Stimulated activated CD8-positive, alpha-beta memory T cell treated with anti-CD3 and anti-CD28 coated beads, Interleukin-15, amount 100 ng/mL, for 48 hours (primary cell): ENCODE measurements around the gene TMEM270.
"Not testable (repeated sequence)": the region's sequence is repeated elsewhere in the genome, so short reads cannot be mapped to it uniquely, and the experiment has no call there.

Experiments used
- DNase-seq, 2 donors: peaks; one replicate each; pipeline ENCODE4 v3.0.0-alpha.2; 2020; ENCODE audit warnings: low read depth in 2 of 2

TMEM270 gene

DNA sequence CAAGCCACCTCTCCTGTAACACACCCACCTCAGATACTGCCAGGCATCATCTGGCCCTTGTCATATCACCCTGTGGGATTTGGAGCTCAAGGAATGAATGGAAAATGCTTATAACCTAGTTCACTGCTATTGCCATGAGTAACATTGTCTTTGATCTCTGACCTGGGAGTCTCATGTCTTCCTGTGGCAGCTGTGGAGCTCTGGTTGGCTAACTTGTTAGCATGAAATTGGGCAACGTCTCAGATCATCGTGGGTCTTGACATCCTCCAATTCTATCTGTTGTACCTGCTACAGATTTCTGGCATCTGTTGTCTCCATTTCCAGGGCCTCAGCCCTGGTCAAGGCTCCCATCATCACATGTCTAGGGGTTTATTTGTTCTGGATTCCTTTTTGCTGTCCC is 2.2 kb upstream of the TMEM270 start:
- no peak for DNase-seq

DNA sequence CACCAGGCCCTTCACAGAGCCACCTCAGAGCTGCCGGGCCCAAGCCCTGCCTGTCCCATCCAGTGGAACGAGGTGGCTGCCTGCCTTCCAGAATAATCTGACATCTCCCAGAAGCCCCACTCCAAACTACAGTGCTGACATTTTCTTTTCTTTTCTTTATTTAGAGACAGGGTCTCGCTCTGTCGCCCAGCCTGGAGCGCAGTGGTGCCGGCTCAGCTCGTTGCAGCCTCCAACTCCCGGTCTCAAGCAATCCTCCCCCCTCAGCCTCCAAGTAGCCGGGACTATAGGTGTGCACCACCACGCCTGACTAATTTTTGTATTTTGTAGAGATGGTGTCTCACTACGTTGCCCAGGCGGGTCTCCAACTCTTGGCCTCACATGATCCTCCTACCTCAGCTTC is 346 bp downstream of the TMEM270 start:
- DNase-seq: no peak

DNA sequence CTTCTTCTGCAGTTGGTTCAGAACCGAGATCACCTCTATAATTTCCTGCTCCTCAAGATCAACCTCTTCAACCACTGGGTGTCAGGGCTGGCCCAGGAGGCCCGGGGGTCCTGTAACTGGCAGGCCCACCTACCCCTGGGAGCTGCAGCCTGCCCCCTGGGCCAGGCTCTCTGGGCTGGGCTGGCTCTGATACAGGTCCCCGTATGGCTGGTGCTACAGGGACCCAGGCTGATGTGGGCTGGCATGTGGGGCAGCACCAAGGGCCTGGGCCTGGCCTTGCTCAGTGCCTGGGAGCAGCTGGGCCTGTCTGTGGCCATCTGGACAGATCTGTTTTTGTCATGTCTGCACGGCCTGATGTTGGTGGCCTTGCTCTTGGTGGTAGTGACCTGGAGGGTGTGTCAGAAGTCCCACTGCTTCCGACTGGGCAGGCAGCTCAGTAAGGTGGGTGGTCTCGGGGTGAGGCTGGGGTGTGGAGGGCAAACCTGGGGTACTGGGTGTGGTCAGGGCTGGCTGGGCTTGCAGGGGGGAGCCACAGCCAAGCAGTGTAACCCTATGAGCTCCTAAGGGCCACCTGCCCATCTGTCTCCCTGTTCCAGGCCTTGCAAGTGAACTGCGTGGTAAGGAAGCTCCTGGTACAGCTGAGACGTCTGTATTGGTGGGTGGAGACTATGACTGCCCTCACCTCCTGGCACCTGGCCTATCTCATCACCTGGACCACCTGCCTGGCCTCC is 4.2 kb downstream of the TMEM270 start:
- no peak for DNase-seq

DNA sequence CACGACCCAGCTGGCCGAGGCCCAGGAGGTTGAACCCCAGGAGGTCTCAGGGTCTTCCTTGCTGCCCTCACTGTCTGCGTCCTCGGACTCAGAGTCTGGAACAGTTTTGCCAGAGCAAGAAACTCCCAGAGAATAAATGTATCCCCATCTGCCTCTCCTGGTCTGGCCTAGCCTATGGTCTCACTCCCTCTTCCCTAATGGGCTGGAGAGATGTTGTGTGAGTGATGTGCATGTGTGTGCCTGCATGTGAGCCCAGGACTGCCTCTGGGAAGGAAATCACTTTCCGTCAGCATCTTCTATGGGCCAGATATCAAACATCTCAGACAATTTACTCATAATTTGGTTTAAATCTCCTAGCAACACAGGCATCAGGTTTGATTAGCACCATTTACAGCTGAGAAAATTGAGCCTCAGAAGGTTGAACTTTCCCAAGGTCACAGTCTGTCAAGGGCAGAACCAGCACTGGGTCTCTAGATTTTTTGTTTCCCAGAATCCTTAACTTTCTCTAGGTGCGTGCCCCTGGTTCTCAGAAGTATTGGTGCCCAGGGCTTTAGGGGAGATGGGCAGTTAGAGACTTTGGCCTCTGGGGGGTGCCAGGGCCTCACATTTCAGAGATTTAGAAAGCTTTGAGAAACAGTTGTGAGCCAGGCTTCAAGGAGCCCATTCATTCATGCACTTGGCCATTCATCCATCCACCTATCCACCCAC is 4.9 kb downstream of the TMEM270 start:
- DNase-seq: no peak

DNA sequence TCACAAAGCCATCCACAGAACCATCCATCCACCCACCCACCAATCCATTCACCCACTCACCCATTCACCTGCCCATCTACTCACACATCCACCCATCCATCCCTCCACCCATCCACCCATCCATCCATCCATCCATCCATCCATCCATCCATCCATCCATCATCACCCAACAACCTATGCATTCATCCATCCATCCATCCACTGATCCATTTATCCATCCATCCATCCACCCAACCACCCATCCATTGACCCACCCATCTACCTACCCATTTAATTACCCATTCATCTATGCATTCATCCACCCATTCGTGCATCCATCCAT is 5.4 kb downstream of the TMEM270 start:
- no peak for DNase-seq

DNA sequence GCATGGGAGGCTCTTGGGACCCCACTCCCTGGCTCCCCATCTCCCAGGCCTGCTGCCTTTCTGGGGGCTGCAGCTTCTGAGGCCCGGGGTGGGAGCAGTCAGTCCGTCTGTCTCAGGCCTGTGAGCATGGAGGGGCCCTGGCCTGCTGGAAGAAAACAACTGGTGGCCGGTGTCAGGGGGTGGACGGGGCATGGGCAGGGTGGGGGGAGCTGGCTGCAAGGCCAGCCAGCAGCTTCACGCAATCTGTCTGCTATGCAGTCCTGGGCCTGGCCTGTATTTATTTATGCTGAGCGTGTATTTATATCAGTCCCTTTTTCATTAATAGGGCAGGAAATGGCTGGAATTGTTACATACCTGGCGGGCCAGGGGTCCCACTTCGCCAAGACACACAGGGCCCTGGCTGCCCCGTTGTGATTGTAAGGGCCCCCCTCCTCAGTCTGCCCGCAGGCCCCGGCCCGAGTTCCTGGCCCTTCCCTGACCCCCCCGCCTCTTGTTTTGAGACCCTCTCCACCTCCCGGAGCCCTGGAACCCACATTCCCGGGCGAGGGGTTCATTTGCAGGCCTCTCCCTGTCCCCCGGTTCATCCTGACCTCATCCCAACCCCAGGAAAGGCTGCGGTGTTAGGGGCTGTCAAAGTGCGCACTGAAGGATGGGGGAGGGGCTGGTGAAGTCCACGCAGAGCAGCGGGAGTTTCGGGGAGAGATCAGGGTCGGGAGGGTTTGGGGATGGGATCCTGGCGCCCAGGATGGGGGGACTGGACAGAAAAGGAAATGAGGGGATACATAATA is 8.2 kb downstream of the TMEM270 start:
- no peak for DNase-seq

DNA sequence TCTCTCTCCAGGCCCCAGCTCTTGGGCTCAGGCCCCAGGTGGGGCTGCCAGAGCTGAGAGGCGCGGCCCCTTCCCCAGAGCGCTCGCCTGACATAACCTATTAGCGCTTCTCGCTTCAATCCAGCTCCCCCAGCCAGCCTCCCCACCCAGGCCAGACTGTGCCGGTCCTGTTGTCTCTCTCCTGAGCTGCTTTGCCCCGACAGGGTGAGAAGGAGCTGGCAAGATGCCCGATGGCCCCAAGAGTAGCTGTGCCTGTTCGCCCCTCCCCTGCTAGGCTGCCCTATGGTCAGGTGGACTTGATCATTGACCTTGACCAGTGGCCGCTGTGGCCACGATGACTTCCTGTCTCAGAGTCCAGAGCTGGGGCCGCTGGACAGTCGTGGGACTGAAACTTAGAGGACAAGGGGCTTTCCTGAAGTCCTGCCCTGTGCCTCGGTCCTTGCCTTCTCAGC is 9.1 kb downstream of the TMEM270 start:
- no peak for DNase-seq

DNA sequence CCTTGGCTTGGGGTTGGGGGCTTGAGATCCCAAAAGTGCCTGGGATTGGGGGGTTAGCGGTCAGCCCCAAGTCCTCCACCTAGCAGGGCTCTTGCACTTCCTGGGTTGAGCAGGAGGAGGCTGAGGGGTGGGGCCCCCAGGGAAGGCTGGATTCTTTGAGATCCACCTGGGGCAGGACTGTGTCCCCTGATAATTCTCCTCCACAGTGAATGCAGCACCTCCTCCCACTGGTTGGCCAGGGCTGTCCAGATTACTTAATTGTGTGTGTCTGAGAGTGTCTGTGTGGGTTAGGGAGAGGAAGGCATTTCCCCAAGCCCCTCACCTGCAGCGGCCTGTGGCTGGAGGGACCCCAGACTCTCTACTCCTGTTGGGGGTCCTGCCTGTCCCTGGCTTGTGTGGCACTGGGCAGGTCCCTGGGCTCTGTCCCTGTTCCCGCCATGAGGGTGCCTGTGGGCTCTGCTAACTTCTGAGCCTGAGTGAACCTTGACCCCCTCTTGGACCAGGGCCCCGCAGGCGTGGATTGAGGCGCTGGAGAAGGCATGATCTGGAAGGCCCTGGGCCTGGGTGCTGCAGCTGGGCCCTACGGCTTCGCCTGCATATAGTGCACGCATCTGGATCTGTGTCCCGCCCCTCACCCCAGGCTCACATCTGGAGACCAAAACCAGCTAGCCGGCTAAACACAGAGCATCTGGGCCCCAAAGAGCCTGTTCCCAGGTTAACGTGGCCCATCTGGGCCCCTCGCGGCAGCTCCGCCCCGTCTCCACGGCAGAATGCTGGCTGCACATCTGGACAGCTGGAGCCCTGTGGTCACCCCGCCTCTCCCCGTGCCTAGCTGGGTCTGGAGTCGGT is 10.4 kb downstream of the TMEM270 start:
- DNase-seq: no peak

DNA sequence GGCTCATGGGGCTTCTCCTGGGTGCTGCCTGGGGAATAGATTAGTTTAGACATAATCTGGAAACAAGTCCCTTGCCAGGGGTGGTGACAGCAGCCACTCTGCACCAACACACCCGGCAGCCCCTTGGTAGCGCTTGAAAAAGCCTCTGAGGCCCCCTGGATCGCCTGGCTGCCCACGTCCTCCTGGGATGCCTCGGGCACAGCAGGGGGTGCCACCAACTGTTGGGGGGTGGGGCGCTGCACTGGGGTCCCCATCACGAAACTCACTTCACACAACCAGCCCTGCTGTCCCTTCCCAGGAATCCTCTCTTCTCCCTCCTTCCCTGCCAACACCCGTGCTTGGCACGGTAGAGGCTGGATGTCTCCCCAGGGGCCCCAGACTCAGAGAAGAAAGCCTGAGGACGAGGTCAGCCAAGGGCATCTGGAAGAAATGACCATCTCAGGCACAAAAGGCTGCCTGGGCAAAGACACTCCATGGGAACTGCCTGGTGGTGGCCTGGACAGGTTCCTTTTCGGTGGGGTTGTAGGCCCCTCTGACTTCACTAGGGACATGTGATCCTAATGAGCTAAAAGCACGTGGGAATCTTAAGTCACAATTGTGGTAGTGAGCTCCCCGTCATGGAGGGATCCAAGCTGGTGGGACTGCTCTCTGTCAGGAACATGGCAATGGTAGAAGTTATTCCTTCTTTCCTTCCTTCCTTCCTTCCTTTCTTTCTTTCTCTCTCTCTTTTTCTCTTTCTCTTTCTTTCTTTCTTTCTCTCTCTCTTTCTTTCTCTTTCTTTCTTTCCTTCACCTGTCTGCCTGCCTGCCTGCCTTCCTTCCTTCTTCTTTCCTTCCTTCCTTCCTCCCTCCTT is 11.3 kb downstream of the TMEM270 start:
- no peak for DNase-seq

DNA sequence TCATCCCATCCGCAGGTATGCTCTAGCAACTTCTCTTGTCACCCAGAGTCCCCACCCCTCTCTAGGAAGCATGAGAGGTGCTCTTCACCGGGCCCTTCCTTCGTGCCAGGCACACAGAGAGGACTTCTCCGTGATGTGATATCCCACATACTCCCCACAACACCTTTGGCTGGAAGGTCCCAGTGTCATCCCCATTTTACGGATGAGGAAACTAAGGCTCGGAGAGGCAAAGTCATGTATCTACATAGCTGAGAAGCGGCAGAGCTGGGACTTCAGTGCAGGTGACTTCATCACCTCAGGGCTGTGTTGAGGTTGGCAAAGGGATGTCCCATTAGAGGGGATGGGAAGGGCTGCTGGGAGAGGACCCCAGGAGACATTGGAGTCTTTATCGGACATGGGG is 15.4 kb downstream of the TMEM270 start:
- no peak for DNase-seq

DNA sequence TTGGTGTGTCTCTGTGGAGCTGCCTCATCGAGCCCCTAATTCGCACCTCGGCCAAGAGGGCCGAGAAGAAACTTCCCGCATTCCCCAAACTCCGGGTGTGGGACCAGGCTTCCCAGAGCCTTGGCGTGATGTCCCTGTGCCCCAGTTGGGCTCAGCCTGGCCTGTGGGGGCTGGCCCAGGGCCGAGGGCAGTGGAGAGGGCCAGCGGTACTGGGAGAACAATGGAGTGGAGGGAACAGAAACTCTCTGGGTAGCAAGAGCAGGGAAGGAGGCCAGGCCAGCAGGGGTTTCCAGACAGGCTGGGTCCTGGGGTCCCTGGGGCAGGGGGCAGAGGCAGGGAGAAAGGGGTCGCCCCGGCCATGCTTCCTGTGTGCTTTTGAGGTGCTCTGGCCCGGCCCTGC is 16.0 kb downstream of the TMEM270 start:
- DNase-seq: no peak

DNA sequence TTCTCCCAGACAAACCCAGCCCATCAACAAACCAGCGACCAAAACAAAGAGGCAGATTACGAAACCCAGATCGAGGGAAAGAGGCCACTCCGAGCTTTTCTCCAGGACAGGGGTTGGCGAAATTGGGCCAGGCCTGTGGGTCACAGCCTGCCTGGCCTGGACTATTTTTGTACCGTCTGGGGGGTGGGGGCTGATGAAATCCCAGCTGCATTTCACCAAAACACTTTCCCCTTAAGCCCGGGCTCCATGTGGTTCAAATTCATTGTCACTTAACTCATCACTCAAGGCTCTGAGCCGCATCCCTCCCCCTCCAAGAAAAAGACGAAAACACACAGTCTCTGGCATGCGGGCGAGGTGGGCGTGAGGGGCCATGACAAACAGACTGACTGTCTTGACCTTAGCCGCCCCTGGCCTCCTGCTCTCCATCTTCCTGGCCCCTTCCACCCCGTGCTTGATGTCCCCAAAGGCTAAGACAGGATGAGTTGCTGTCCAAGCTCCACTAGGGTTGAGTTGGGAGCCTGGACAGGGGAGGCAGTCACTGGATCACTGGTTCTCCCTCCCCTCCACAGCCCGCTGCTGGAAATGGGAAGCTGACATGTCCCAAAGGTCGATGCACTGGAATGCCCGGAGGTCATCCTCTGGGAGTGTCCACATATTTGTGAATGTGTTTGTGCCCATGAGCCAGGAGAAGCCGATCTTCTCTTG is 19.2 kb downstream of the TMEM270 start:
- no peak for DNase-seq

DNA sequence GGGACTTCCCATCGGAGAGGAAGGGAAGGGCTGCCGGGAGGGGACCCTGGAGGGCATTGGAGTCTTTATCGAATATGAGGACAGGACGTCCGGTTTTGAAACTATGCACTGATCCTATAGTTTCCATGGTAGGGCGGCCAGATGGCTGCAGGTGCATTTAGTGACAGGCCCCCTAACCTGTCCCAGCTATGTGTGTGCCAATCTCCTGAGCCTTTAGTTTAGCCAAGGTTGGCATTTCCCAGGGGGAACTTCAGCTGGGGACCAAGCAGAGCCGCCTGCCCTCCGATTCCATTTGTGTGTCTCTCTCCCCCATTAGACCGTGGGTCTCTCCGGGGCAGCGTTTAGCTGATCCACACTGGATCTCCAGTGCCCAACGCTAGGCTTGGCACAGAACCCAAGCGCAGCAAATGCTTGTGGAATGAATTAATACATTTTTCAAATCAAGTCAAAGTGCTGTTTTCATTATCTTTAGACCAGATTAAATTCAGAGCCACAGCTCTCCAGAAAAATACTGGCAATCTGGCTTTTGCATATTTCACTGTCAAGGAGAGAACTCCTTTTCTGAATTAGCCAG is 19.9 kb downstream of the TMEM270 start:
- DNase-seq: no peak

DNA sequence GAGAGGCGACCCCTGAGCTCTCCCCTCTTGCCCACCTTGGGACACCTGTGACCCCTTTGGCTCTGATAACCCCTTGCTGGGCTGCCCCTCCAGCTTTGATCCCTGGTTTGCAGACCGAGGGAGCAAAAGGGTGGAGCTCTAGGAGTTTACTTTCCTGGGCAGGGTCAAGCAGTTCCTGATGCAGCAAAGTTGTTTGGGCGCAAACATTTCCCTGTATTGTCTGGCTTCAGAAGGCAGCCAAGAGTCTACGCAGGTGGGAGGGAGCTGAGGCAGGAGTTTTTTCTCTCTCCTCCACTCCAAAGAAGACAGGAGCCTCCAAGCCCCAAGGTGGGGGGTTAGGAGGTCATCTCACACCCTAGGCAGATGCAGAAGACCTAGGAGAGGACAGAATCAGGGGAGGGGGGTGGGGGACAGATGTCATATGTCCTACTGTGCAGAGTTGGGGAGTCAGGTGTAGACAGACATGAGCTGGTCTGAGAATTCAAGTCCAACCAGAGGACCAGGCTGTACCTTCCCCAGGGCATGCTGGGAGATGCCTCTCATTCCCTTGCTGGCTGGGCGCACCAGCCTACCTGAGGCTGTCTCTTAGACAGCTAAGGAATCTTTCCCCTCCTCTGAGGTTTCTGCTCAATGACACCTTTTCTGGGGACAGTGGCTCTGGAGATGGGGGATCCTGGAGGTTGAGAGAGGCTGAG is 20.5 kb downstream of the TMEM270 start:
- DNase-seq: no peak

DNA sequence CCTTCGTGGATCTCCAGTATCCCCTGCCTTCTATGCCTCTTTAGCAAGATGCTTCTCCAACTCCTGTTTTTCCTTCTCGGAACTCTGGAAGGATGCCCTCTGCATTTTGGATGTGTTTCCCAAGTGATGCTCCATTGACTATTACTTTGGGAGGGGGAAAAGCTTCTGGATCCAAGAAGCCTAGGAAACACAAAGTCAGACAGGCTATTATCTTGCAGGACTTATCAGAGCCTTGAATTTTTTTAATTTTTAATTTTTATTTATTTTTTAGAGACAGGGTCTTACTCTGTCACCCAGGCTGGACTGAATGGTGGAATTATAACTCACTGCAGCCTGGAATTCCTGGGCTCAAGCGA is 21.1 kb downstream of the TMEM270 start:
- no peak for DNase-seq

DNA sequence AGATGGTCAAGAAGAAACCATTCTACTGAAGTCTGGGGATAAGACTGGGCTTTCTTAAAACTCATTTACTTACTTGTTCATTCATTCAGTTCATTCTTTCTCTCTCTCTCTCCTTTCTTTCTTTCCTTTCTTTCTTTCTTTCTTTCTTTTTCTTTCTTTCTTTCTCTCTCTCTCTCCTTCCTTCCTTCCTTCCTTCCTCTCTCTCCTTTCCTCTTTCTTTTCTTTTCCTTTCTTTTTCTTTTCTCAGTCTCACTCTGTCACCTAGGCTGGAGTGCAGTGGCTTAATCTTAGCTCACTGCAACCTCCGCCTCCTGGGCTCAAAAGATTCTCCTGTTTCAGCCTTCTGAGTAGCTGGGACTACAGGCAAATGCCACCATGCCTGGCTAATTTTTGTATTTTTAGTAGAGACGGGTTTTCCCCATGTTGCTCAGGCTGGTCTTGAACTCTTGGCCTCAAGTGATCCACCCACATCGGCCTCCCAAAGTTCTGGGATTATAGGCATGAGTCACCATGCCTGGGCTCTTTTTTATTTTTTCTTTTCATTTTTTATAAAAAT is 24.0 kb downstream of the TMEM270 start:
- DNase-seq: not testable (repeated sequence)

DNA sequence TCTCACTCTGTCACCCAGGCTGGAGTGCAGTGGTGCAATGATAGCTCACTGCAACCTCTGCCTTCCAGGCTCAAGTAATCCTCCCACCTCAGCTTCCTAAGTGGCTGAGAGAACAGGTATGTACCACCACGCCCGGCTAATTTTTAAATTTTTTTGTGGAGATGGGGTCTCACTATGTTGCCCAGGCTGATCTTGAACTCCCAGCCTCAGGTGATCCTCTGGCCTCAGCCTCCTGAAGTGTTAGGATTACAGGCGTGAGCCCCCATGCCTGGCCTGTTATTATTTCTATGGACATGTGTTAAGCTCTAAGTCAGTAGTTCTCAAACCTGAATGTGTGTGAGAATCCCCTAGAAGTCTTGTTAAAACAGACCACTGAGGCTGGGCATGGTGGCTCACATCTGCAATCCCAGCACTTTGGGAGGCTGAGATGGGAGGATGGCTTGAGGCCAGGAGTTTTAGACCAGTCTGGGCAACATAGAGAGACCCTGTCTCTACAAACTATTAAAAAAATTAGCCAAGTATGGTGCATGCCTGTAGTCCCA is 24.5 kb downstream of the TMEM270 start:
- DNase-seq: no peak

DNA sequence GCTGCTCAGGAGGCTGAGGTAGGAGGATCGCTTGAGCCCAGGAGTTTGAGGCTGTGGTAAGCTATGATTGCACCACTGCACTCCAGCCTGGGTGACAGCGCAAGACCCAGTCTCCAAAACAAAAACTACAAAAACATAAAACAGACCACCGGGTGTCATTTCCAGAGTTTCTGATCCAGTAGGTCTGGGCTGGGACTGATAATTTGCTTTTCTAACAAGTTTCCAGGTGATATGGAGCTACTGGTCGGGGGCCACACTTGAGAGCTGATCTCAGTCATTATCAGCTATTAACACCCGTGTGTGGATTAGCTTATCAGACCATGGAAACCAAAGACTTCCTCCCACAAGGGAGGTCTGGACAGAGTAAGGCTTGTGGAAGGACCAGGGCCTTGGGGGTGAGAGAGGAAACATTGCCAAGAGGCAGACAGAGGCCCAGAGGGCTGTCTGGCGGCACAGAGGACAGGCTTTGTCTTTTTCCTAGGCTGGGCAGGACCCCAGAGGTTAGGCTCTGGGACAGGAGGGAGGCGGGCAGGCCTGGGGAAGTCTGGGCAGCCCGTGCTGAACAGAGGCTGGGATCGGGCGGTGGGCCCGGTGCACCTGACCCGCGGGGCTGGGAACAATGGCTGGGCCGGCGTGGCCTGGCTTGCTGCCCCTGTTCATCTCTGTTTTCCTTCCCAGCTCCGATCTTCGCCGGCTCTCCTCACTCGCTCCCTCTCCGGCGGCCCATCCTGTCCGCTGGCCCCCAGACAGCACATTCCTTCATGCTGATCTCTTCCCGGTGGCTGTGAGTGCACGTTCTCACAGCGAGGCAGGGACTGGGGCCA is 25.2 kb downstream of the TMEM270 start:
- no peak for DNase-seq
